LHCN-M2 (cell line): ENCODE measurements around the gene ATF6. TPM values are rescaled to one million over a fixed set of nuclear protein-coding genes. Genes with fewer than 3 reads are reported as not detected.
A peak's percentile ranks its signal among the peaks of the same experiment; 100 is the strongest.
"Not testable (repeated sequence)": the region's sequence is repeated elsewhere in the genome, so short reads cannot be mapped to it uniquely, and the experiment has no call there.

Experiments used
- DNase-seq: peaks from one replicate; pipeline ENCODE4 v3.0.0-alpha.2; 2012; ENCODE audit warnings: low read depth
- total RNA-seq: library from RNA; depleted of rRNA; stranded (reverse); fragments of >200 nt; gene quantifications from 2 replicates; pipeline ENCODE4 v1.2.3, GENCODE V29; 2014

The ATF6 gene
- total RNA-seq, 1 experiment from 2014 or later: 23.5 TPM

DNA sequence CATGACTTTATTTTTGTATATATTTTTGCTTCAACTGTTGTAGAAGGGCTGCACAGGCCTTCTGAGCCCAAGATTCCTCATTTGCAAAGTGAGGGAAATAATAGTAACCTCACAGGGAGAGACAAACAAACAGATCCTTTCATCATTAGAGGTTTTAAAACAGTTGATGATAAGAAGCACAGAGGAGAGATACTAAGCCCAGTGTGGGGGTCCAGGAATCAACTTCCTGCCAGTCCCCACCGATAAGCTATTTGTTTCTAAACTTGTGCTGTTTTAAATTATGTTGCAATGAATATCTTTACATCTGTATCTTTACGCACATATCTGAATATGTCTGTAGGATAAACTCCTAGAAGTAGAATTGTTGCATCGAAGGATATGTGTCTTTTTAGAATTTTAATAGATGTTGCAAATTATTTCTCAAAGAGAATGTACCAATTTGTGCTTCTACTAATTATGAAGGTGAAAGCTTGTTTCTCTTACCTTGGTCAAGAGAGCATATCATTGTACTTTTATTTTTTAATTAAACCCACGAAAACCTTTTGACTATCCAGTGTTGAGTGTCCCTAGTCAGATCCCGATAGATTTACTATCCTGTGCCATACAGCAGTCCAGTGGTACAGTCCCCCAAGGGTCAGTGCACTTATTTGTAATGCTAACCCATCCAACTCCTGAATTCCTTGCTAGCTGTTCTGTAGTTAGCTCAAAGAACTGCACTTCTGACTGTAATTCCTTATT lies 34.0 kb upstream of the ATF6 start:
- DNase-seq: no peak

DNA sequence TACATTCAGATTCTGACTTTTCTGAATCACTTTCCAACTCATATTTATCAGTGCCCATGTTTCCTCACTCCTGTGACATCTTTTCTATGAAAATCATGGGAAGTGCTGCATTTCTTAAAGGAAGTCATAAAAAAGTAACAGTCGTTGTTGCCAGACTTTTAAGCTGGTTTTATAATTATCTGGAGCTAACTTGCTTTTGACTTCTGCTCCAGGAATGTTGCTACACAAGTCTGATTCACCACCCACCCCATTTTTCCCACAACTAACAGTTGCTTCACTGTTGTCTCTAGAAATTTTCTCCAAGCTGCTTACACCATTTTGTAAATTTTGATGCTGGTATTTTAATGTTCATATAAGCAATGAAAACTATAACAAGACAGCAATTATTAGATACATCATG lies 32.6 kb upstream of the ATF6 start:
- DNase-seq: peak; percentile 85

DNA sequence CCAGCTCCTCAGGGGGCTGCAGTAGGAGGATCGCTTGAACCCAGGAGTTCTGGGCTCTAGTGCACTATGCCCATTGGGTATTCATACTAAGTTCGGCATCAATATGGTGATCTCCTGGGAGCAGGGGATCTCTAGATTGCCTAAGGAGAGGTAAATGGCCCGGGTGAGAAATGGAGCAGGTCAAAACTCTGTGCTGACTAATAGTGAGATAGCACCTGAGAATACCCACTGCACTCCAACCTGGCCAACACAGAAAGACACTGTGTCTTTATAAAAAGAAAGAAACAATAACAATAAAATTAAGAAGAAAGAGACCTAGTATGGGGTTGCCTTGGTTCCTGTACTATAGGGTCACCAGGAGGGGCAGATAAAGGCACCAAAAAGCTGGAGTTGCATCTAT lies 30.3 kb upstream of the ATF6 start:
- no peak for DNase-seq

DNA sequence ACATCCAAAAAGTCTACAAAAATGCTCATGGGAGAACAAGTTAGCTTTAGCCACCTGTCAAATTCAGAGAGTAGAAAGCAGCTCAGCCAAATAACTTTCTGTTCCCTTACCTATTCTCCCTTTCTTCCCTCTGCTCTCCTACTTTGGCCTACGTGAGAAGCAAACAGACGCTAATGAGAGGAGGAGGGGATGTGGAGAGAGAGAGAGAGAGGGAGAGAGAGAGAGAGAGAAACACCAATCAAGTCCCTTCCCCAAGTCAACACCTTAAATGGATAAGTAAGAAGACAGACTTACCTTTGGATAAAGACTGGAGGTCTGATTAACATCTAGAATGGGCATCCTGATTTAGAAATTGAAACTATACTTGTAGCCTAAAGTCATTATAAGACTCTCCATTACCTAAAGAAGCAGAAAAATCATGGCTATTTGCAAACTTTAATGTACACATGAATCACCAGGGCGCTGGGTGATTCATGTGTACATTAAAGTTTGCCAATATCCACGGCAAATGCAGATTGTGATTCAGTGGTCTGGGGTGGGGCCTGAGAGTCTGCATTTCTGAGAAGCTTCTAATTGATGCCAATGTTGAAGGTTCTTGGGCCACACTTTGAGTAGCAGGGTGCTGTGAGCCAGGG lies 29.7 kb upstream of the ATF6 start:
- DNase-seq: no peak

DNA sequence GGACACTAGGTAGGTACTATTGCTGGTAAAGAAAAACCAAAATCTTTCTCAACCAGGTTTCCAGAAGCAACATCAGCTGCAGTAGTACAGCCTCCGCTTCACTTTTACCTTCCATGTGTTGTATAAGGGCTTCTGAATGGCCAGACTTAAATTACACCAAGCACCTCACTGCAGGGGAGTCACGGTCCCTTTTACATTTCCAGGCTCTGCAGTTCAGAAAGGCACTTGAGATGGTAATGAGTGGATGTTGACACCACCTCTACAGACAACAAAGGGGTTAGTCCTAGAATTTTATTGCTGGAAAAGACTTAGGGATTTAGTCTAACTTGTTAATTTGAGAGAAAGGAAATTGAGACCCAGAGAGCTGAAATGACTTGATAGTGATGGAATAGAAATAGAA lies 28.5 kb upstream of the ATF6 start:
- DNase-seq: no peak

DNA sequence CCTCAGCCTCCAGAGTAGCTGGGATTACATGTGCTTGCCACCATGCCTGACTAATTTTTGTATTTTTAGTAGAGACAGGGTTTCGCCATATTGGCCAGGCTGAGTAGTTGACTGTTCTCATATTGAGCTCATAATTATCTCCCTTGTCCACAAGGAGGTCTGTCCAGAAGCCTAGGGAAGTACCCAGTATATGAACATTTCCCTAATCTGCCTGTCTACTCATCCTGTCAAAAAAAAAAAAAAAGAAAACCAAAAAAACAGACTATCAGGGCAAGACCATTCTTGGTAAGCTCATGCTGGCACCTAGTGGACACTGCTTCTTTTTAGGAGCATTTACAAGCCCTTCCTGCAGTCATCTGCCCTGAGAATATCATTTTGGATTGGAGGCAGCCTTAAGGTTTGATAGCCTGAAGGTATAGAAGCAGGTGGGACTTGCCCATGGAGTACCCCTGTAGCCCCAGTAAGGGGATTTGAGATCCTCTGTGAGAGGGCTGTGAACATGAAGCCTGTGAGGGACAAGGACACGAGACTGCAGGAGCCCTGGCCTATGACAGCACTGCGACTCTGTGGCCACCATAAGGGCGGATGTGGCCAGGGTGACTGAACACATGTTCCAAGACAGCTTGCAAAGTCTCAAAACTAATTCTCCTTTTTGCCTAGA lies 27.4 kb upstream of the ATF6 start:
- peak; percentile 78 for DNase-seq

DNA sequence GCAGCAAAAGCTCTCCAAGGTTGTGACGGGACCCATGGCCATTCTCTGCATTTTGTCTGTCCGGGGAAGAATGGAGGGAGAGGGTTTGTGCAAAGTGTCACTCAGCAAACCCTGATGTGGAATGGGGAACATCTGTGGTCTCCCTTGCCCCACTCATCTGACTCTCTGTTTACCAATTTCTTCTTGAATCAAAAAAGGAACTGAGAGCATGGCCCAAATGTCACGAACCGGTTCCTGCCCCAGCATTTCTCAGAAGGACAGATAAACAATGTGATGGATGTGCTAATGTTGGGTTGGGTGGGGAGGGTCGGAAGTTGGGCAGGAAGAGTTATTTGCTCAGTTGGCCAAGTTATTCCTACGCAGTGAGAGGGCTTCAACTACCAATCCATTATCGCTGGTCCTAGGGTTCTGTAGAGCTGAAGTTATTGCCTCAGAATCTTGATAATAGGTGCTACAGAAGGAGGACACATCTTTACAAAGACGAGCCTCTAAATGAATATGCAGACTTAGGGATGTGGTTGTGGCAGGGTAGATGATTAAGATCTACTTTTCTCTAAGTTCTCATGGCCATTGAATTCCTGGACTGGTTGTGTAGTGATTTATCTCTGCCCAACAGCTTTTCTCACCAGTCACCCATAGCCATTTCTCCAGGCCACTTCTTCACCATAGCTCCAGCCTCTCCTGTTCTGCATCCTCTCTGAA lies 26.1 kb upstream of the ATF6 start:
- DNase-seq: no peak

DNA sequence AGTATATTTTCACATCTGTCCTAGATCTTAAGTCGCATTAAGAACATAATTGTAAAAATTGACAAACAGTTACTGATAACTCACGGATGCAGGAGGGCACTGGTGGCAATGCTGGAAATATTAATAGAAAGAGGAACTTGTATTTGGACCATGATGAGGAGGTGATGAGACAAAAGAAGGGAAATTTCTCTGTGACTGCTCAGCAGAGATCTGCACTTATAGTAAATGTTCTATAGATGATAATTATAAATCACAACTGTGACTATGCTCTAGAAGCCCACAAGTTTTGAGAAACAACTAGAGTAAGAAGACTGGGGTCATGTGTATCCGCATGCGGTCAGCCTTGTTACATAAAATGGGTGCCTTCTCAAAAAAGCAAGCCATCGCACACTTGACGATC lies 25.2 kb upstream of the ATF6 start:
- no peak for DNase-seq

DNA sequence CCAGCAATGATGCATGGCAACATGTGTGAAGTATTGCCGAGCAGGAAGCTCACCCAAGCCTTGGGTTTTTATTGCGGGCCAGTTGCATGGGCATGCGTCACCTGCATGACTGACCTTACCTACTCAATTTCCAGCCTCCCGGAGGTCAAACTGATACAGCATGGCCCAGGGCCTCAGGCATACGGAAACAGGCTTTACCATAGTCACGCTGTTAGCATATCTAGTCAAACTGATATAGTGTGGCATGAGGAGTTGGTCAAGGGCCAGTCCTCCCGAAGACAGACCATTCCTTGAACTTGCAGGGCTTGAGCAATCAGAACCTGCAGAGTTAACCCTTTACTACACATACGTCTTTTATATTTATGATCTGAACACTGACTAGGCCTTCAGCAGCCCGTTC lies 22.9 kb upstream of the ATF6 start:
- no peak for DNase-seq

DNA sequence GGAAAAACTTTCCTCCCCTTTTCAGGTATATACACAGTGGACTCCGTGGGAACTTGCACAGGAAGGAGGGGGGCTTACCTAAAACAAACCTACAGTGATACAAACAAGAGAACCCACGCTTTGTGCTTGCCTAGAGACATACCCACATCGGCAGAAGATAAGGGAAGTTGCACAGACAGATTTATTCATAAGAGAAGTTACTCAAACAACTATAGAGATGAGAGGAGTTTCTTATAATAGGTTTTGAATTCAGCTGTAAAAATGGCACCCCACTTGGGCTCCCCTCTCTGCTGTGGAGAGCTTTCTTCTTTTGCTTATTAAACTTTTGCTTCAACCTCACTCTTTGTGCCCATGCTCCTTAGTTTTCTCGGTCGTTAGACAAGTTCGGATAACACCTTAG lies 18.3 kb upstream of the ATF6 start:
- DNase-seq: no peak

DNA sequence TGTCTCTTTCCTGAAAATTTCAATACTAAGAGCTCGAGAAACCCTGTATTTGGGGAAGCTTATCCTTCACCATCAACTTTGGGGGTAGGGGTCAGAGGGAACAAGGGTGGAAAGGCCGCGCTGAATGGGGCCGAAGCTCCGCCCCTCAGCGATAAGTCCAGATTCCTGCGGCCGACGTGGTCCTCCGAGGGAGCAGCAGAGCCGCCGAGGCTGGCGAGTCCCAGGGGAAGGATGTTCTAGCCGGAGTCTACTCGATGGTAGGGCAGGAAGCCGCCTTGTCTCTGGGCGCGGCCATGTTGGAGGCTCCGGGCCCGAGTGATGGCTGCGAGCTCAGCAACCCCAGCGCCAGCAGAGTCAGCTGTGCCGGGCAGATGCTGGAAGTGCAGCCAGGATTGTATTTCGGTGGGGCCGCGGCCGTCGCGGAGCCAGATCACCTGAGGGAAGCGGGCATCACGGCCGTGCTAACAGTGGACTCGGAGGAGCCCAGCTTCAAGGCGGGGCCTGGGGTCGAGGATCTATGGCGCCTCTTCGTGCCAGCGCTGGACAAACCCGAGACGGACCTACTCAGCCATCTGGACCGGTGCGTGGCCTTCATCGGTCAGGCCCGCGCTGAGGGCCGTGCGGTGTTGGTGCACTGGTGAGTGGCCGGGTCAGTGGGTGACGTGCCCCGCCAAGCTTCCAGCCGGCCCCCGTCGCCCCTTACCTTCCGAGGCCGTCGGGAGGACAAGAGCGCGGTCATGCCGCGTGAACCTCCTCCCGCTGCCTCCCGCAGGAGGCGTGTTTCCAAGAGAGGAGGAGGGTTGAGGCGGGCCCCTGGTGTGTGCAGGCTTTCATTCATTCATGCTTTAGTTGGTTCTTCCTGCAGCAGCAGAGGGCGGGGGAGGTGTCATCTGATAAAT lies 16.4 kb upstream of the ATF6 start, which contains the start of gene DUSP12:
Gene DUSP12 (plus strand): TSS at position 278 of the 899 bp plus-strand sequence. CDS start 16 bp downstream, at position 294.
- DNase-seq: peak; percentile 95

DNA sequence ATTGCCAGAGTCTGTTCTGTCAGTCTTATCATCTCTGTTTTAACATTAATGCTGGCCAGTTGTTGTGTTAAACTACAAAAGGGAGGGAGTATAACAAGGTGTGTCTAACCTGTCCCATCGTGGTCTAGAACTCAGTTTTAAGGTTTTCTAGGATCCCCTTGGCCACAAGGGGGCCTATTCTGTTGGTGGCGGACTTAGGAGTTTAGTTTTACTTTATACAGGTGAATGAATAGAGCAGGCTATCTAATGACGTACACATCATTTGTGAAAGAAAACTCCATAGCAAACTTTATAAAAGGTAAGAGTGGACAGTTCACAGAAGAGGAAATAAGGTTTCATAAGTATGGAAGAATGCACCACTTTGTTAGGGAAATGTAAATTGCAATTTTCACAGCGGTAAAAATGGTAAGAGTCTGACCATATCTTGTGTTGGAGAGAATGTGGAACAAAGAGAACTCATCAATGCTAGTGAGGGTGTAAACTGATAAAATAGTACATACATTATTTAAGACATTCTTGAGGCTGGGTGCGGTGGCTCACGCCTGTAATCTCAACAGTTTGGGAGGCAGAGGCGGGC lies 2.5 kb upstream of the ATF6 start:
- DNase-seq: no peak

DNA sequence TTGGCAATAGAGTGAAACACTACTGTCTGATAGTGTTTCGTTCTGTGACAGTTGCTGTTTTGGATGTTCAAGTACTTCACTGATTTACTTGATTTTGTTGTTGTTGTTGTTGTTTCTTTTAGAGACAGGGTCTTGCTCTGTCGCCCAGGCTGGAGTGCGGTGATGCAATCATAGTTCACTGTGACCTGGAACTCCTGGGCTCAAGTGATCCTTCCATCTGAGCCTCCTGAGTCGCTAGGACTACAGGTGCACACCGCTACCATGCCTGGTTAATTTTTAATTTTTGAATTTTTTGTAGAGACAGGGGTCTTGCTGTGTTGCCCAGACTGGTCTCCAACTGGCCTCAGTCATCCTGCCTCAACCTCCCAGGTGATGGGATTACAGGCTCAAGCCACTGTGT lies 2.3 kb downstream of the ATF6 start:
- DNase-seq: no peak

DNA sequence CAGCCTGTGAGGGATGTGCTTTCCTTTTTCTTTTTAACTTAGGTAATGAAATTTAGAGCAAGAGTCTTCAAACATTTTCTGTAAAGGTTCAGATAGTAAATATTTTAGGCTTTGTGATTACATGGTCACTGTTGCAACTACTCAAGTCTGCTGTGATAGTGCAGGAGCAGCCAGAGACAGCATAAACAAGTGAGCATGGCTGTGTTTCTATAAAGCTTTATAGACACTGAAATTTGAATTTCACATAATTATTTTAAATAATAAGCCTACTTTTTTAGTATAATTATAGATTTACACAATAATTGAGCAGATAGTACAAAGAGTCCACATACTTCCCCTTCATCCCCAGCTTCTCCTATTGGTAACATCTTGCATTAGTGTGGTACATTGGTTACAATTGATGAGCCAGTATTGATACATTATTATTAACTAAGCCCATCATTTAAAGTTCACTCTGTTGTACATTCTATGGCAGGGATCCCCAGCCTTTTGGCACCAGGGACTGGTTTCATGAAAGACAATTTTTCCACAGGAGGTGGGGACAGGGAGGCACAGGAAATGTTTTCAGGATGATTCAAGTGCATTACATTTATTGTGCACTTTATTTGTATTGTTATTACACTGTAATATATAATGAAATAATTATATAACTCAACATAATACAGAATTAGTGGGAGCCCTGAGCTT lies 3.0 kb downstream of the ATF6 start:
- DNase-seq: no peak

DNA sequence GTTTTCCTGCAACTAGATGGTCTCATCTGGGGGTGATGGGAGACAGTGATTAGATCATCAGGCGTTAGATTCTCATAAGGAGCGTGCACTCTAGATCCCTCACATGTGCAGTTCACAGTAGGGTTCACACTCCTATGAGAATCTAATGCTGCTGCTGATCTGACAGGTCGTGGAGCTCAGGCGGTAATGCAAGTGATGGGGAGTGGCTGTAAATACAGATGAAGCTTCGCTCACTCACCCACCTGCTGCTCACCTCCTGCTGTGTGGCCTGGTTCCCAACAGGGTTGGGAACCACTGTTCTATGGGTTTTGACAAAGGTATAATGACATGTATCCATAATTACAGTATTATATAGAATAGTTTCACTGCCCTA lies 3.5 kb downstream of the ATF6 start:
- DNase-seq: not testable (repeated sequence)

DNA sequence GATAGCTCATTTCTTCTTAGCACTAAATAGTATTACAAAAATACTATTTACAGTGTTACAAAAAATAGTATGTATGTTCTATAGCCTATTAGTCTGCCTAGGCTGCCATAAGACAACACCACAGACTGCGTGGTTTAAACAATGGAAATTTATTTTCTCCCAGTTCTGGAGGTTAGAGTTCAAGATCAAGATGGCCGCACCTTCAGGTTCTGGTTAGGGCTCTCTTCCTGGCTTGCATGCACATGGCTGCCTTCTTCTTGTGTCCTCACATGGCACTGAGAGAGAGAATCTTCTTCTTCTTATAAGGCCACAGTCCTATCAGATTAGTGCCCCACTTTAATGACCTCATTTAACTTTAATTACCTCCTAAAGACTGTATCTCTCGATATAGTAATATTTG lies 4.1 kb downstream of the ATF6 start:
- no peak for DNase-seq

DNA sequence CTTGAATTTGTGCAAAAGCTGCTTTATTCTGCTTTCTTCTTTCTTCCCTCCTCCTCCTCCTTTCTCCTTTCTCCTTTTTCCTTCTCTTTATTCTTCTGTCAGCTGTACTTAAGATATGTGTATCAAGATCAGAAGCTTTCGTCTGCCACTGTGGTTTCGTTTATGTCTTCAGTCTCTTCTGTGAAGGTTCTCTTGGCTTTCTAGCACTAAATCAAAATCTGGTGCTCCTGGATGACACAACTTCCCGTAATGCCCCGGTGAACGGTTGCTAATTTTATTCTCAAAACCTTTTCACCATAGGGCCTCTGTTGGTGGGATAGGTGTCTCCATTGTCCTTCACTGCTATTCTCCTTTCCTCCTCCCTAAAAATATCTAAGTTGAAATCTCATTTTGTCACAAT lies 5.0 kb downstream of the ATF6 start:
- DNase-seq: no peak

DNA sequence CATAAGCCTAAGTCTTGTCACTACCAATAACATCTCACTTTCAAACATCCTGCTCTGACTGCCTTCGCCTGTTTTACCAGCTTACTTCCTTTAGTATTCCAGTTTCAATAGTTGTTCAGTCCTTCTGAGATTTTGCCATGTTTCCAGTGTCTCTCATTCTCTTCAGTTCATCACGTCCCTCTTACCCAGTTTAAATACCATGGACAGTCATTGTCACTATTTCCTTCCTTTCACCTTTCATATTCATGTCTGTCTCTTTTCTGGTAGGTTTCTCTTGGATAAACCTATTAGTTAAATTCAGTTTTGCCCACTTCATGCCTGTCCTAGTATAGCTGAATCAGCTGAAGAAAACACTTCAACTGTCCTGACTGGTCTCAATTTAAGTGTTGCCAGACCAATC lies 5.9 kb downstream of the ATF6 start:
- DNase-seq: no peak

DNA sequence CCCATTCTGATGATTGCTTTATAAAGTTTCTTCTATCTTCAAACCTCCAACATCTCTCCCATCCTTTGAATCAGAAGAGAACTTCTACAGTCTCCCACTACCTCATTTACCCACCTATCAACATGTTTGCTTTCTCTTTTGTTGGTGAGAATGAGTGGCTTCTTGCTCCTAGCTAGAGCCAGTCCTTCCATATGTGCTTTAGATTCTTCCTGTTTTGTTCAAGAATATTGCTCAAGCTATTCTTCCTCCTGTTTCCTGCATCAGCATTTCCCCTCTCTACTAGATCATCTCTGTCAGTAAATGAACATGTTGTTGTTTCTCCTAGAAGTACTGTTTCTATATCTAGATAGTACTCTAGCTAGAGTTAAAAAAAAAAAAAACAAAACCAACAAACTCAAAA lies 6.3 kb downstream of the ATF6 start:
- no peak for DNase-seq

DNA sequence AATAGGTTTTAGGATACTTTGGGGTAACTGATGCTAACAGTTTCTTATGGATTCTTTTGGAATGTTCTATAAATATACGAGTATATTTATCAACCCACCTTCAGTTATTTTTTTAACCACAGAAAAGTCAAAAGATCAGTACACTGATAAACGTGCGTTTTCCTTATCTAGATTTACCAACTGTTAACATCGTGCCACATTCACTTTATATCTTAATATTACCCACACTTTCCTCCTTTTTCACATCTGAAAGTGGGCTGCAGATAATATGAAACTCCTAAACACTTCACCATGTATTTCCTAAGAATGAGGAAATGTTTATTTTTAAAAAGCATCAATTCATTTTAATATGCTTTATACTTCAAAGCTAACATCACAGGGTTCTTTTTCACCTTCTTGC lies 7.7 kb downstream of the ATF6 start:
- DNase-seq: no peak
